Astrocyte (in vitro differentiated cells and primary cell): ENCODE results near the gene MAPK11.

Experiments used
- CTCF ChIP-seq: IDR thresholded peaks from 2 replicates; pipeline ENCODE4 v1.5.1; 2011; ENCODE audit warnings: low read depth, mild to moderate bottlenecking, inconsistent platforms, low read length, moderate library complexity; ENCODE audit not compliant: insufficient read depth
- EZH2 ChIP-seq: IDR thresholded peaks from 2 replicates; pipeline ENCODE4 v1.6.1; 2012; ENCODE audit warnings: mild to moderate bottlenecking, low read length, inconsistent platforms; ENCODE audit not compliant: insufficient read depth

GRCh38 chr22:50227579-50228215 lies 42.5 kb downstream of the MAPK11 start:
- TF ChIP-seq CTCF, result no peak
- no peak for TF ChIP-seq EZH2
